Nucleus accumbens (tissue), 56 donors: Measurements from ENCODE around the gene BANF2.

Experiments used
- DNase-seq, 56 donors: peaks; one replicate each; lab custom pipeline; 2025; lab: John Stamatoyannopoulos, UW

BANF2 gene

DNA sequence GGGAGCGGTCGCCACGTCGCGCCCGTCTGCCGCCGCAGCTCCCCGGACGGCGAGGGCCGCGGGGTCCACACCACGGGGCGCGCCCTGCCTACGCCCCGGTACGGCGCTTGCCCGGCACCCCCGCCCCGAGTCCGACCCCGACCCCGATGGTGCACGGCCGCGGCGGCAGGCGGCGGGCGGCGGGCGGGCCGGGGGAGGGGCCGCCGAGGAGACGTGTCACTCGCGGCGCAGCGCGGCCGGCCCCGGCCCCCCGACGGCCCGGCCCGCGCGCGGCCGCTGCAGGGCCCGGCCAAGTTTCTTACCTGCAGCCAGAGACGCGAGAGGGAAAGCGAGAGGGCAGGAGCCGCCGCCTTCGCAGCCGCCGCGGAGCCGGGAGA, 18.1 kb upstream of the BANF2 start:
- no peak for DNase-seq

DNA sequence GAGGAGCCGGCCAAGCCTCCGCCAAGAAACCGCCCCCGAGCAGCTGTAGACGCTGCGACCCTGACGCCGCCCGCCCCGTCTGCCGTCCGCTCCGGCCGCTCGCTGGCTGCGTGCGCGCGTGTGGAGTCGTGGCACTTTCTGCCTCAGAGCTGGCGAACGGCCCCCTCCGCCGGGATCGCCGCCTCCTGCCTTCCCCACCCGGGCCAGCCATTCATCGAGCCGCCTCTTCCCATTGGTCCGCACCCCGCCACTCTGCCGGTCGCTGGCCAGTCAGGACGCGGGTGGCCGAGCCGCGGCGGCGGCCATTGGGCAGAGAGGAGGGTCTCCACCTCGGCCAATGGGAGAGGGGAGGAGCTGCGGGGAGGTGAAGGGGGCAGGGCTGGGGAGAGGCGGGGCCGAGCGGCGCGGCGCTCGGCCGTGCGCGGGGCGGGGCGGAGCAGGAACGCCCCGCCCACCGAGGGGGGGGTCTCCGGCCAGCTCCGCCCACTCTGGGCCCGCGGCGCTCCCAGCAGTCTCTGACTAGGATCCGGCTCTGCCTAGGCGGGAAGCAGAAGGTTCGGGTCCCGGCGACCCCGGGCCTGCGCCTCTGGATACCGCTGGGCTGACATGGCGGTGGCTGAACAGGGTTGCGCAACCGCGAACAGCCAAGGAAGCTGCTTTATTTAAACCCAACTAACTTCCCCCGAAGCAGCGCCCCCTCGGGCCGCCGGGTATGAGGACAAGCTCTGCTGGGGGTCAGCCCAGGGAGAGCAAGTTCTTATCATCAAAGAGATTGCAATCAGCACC, 17.5 kb upstream of the BANF2 start, which contains the start of gene RRBP1:
Gene RRBP1 (minus strand): TSS at position 140 of the 786 bp plus-strand sequence. CDS start 21,735 bp downstream, outside the sequence.
- peak; percentile 74 to 99 (median 98) for DNase-seq

DNA sequence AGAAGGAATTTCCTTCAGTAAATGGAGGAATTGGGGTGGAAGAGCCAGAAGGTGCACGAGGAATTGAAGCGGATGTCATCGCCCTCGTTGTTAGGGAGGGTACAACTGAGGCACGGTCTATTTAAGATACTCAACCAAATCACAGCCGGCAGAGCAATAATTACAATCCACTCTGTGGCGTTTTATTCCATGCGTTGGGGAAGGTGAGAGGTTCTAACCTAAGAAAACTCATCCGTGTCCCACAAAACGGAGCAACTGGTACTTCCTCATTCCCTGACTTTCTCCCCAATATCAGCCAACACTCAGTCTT, 16.9 kb upstream of the BANF2 start:
- no peak for DNase-seq

DNA sequence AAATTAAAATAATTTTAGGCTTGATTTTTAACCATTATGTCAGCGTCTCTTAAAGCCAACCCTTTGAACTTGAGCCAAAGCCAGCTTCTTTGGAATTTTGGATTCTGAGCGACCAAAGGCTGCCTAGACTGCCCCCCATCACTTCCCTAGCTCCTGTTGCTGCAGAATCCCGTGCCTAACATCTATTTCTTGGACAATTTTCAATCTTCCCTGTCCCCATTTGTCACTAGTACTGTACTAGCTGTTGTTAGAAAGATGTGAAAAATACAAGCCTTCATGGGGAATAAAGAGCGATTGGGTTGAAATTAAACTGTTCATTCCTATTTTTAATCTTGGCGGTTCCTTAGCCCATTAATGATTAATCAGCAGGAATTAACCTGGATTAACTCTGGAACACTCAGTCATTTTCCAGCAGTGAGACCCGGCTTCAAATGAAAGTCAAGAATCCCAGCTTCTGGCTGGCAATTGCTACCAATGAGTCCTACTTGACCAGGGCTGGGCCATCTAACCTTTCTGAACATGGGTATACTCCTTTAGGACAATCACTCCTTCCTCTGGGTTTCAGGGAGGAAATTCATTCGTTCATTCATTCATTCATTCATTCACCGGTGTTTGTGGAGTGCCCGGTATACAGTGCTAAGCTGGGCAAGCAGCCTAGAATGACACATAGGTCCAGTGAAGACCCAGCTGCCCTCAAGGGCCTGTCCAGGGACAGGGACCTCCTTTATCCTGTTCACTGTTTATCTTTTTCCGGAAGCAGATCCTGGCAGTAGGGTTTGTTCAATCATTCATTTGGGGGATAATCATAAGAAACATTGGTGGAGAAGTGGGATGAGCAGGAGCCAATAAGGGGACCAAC, 16.3 kb upstream of the BANF2 start:
- DNase-seq = no peak

DNA sequence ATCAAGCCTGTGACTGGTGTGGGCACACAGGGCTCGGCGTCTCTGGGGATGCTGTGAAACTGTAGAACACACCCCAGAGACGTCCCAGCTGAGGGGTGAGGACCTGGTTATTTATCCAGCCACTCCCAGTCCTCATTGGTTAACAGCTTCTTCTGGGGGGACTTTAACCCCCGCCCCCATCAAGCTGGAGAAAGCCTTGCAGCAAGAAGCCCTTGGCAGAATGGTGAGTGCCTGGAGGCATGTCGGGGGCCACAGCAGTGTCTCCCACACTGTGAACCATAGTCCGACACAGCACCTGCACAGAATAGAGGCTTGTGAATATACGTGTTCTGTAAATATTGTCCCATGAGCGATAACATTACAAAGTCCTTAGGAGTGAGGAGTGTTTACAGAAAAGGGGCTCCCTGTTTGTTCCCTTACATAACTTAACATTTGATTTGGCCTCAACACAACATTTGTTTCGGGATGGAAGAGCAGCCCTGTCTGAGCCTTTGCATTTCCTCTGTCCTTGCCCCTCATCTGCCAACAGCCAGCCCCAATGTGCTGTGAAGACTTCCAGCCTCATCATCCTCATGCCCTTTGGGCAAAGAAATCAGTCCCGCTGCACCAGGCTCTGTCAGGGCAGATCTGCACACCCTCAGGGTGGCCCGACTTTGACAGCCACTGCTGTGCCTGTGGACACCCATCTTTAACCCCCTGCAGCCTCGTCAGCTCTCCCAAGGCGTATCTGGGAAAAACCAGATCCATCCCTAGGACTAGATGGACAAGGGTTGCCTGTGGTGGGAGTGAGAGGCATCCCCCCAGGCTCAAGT, 15.5 kb upstream of the BANF2 start:
- DNase-seq = no peak

DNA sequence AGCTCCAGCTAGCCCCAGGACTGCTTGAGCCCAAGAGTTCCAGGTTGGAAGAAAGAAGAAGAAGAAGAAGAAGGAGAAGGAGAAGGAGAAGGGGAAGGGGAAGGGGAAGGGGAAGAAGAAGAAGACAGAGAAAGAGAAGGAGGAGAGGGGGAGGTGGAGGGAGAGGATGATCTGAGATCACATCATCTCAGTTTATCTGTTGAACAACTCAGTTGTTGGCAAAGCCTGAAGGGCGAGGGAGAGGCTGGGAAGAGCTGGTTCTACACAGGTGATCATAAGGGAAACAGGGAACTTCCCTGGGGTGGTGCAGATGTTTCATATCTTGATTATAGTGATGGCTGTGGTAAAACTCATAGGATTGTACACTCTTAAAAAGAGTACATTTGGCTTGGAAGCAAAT, 14.6 kb upstream of the BANF2 start:
- DNase-seq = no peak

DNA sequence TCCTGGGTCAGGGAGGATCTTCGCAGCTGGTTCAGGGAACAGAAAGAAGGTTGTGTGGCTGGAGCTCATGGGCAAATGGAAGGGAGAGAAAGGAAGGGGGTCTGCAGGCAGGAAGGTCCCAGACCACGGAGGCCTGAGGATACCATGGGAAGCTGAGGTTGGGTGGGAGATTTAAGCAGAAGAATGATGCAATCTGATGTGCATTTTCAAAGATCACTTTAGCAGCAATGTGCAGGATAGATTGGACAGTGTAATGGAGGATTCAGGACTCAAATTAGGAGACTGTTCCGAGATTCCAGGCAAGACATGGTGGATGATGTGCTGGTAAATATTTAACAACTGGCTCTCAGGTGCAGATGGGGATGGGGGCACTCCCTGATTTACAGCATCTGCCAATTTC, 12.0 kb upstream of the BANF2 start:
- DNase-seq = no peak

DNA sequence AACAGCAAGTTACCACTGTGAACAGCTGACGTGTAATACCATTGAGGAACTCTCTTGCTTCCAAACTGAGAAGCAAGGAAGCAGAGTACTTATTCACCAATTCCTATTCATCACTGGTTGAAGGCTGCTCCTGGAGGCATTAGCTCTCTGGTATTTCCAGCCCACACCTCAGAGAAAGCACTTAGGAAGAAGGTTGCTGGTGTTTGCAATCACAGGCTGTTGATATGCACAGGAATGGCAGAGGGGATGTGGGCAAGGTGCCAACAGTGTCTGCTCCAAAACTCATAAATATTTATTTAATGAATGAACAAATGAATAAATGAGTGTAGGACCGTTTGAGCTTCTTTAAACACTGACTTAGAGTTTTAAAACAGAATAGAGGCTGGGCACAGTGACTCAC, 10.8 kb upstream of the BANF2 start:
- peak in 2 of 56 donors; percentile 6 to 16 for DNase-seq

DNA sequence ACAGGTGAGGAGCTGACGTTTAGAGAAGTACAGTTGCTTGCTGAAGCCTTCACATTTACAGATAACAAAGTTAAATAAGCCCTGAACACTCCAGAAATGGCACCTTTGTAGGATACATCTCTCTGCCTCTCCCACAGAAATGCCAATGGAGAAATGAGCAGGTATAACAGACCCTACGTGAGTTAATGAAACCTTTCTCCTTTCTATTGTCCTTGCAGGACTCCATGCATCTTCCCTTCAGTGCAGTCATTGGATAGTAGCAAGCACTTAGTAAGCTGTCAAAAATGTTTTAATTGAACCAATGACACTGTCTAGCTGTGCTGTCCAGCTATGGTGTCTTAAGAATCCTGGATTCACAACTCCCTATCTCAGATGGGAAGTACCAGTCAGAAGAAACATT, 9.6 kb upstream of the BANF2 start:
- DNase-seq = no peak

DNA sequence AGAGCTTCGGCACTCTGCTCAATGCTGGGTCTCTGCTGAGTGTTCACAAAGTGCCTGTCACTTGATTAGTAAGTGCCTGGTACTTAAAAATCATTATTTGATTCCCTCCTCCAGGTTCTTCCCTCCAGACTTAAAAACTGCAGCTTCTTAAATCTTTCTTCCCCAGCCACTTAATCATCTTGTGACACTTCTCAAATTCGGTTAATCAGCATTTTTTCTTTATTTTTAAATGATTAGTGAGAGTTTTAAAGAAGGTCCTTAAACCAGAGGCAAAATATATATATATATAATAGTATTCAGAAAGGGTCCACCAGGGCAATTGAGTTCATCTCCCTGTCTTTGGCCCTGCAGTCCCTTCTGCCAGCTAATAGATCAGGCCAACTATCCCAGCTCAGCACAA, 8.0 kb upstream of the BANF2 start:
- peak in 1 of 56 donors; percentile 4 for DNase-seq

DNA sequence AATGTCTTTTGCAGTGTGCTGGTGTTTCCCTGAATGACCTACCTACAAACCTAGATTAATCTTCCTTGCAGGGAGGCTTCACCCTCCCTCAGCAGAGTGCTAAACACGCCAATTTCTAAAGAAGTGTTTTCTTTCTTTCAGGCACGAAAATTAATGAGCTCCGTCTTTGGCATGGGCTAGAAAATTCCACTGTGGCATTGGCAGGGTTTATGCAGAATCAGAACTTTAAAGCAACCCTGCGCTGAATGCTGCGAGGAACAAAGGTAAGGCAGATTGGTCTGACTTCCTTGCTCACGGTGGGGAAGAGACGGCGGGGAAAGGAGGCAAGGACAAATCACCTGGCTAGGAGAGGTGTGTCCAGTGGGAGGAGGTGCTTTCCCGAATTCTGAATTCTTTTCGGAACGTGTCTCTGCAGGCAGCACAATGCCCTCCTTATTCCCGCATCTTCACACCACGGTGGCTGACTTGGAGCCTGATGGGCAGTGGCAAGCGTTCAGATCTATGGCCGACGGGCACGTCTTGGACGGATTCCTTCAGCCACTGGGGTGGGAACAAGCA, 6.2 kb upstream of the BANF2 start:
- peak in 8 of 56 donors; percentile 1 to 42 (median 15) for DNase-seq

DNA sequence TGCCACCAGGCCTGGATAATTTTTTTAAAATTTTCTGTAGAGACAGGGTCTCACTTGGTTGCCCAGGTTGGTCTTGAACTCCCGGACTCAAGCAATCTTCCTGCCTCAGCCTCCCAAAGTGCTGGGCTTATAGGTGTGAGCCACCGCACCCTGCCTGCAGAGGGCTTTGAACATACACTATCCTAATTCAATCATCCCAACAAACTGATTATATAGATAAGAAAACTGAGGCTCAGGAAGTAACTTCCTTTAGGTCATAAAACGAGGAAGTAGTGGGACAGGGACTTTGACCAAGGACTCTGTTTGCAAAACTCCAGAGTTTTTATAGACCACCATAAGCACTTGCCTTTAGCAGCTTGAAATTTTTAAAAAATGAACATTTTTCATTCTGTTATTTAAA, 5.0 kb upstream of the BANF2 start:
- DNase-seq = no peak

DNA sequence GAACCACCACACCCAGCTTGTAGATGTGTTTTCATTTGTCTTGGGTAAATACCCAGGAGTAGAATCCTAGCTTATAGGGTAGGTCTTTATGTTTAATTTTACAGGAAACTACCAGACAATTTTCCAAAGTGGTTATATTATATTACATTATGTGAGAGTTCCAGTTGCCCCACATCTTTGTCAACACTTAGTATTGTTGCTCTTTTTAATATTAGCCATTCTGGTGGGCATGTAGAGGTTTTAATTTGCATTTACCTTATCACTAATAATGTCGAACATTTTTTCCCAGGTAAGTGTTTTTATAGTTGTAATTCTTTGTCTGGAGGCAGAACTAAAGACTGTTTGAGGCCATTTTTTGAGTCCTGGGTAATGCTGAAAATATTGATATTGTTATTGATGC, 3.5 kb upstream of the BANF2 start:
- no peak for DNase-seq

DNA sequence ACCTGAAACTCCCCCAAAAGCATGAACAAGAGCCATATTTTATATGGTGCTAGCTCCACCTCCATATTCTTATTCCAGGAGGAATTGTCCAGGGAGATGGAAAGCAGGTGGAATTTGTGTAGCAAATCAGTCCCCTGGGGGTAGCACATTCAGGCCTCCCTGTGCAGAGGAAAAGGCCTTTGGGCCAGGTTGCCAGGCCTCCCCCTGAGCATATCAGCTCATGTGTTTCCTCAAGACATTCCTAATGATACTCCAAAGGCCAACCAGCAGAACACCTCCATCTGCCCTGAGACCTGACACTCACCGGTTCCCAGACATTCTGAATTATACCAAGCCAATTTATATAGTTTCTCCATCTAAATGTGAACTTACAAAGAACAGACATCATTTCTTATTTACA, 2.6 kb upstream of the BANF2 start:
- DNase-seq = no peak

DNA sequence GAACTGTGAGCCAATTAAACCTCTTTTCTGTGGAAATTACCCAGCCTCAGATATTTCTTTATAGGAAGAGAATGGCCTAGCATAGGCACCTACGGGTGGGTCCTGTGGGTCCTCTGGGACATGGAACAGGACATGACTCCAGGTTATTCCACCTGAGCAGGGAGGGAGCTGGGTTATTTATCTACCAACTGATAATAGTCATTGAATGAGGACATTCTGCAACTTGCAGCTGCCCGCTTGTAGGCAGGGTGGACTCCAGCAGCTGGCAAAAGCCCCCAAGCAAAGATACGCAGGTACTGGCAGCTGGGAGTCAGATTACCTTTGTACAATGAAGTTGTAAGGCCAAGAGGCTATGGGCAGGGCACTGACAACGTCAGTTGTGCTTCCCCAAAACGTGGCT, 1.4 kb upstream of the BANF2 start:
- DNase-seq = no peak

DNA sequence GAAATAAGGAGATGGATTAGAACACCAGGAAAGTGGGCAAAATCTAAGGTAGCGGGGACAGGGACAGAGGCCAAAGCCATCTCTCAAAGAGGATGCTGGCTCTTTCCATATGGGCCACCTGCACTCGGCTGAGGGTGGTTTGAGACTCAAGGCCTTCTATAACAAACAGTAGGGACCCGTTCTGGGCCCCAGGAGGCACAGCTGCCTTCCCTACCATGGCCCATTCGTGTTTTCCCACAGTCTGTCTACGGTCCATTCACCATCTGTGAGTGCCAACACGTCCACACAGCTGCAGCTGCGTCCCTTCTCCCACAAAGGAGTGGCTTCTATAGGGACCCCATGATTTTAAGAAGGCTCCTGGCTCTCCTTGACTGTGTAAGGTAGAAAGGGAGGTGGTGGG, 871 bp downstream of the BANF2 start:
- no peak for DNase-seq

DNA sequence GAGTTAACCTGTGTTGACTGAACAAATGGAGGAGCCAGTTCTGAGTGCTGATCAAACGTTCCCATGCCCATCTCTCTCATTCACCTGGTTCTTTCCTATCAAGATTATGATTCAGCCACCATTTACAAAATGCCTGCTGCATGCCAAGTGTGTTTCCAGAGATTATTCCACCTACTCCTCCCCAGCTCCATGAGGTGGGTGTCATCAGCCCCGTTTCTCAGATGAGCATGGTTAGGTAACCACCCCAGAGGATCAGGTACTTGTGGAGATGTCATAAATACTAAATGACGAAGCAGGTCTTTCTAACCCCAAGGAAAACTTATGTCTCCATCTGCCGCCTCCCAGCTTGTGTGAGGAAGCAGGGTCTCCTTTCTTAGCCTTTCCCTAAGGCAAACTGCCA, 2.1 kb downstream of the BANF2 start:
- peak in 21 of 56 donors; percentile 7 to 66 (median 28) for DNase-seq

DNA sequence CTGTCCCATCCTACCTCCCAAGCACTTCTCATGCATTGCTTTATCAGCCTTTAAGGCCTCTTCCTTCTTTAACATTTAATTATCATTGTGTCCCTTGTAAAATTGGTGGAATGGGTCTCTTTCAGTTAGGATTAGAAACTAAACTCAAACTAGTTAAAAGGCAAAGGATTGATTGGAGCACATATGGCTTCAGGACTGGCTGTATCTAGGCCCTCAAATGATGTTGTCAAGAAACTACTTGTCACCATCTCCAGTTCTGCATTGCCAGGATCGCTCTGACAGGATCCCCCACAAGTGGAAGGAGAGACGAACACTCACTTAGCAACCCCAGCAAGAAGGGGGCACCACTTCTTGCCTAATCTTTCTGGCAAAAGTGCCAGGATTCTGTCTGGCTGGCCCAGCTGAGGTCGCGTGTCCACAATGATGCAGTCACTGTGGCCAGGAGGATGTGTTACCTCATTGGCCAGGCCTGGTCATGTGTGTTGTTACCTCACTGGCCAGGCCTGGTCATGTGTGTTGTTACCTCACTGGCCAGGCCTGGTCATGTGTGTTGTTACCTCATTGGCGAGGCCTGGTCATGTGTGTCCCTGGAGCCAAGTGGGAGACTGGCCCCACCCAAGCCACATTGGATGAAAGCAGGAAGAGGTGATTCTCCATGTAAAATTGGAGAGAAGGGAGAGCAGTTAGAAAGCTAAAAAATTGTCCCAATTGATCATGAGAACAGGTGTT, 5.0 kb downstream of the BANF2 start:
- no peak for DNase-seq

DNA sequence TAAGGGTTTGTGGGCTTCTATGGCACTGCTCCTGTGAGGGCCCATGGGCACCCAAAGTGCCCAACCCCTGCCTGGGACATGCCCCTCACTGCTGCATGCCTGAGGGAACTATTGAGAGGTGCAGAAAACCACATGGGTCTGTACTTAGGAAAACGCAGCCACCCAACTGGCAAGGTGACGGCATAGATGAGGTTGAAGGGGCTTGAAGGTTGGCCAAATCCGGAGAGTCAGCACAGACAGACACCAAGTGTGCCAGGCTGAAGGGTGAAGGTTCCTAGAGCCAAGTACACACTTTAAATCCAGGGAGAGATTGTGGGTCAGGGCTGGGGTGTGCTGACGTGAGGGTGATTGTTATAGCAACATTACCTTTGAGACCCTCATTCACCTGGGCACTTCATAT, 6.2 kb downstream of the BANF2 start:
- DNase-seq = no peak

DNA sequence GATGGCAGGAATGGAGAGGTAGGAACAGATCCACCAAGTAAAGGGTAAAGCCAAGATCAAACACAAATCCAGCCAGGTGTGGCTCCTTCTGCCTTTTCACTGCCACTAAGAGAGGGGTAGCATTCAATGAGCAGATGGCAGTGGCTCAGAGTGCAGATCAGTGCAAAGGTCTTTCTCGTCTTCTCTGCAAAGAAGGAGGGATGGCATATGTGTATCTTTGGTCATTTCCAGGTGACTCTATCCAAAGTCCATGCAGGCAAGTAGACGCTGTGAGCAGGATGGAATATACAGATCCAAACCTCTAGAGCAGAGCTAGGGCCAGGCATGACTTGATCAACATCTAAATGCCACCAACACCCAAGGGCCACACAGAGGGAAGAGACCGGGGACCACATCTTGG, 6.9 kb downstream of the BANF2 start:
- no peak for DNase-seq
